GM06990 (cell line): ENCODE measurements around the gene MRPS18A.

Experiments used
- DNase-seq: peaks from one replicate; pipeline ENCODE4 v3.0.0-alpha.2; 2011; ENCODE audit not compliant: insufficient read length; ENCODE audit errors: extremely low read depth
- H3K27me3 ChIP-seq: replicated peaks from 2 replicates; pipeline ENCODE4 v1.6.0; 2011; ENCODE audit warnings: low read length; ENCODE audit not compliant: control insufficient read depth, insufficient read depth
- H3K36me3 ChIP-seq: 2 replicates; pipeline ENCODE4 v1.5.1; 2011; ENCODE audit warnings: low read length; ENCODE audit not compliant: control insufficient read depth, insufficient read depth
- H3K4me3 ChIP-seq: replicated peaks from 2 replicates; pipeline ENCODE4 v1.5.1; 2011; ENCODE audit warnings: low read depth, mild to moderate bottlenecking, control low read depth, low read length
- TF ChIP-seq, protein P1 (sequence below): IDR thresholded peaks from 2 replicates; pipeline ENCODE4 v1.5.1; 2011; ENCODE audit warnings: low read length, control low read depth, mild to moderate bottlenecking, inconsistent platforms; ENCODE audit not compliant: insufficient read depth, poor library complexity, severe bottlenecking

MRPS18A gene

DNA sequence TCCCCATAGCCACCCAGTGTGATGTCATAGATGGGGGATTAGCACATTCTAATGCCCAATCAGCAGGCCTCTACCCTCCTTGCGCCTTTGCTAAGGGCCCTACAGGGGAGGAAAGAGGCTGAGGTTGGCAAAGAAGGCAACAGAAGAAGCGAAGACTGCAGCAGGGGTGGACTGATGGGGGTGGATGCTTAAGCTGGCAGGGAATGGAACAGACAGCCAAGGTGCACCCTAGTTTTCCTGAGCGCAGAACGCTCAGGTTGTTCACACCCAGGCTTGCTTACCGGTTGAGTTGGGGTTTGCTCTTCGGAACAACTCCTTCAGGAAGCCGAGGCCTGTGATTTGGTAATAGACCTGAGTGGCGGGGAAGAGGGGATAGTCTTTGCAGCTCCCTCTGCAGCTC lies 12.7 kb downstream of the MRPS18A start:
- TF ChIP-seq, protein P1, sequence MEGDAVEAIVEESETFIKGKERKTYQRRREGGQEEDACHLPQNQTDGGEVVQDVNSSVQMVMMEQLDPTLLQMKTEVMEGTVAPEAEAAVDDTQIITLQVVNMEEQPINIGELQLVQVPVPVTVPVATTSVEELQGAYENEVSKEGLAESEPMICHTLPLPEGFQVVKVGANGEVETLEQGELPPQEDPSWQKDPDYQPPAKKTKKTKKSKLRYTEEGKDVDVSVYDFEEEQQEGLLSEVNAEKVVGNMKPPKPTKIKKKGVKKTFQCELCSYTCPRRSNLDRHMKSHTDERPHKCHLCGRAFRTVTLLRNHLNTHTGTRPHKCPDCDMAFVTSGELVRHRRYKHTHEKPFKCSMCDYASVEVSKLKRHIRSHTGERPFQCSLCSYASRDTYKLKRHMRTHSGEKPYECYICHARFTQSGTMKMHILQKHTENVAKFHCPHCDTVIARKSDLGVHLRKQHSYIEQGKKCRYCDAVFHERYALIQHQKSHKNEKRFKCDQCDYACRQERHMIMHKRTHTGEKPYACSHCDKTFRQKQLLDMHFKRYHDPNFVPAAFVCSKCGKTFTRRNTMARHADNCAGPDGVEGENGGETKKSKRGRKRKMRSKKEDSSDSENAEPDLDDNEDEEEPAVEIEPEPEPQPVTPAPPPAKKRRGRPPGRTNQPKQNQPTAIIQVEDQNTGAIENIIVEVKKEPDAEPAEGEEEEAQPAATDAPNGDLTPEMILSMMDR, result no peak
- DNase-seq, result no peak
- peaks cover 48% of the 10 kb centered on the region for H3K36me3 ChIP-seq

DNA sequence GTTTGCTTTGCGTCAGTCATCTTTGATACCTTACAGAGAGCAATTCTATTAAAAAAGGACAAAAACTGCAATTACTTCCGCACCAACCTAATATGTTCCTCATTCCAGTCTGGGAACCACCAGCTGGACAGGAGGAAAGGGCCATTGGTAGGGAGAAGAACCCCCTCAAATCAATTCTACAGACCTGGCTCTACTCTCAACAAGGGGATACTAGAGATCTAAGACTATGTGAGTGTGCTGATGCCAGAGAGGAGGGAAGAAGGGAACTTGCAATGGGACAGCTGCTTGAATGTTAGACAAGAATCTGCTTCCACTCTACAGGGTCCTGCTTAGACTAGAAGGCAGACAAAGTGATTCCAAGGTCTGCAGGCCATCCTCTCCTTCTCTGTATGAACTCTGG lies 13.3 kb downstream of the MRPS18A start:
- H3K36me3 ChIP-seq, result peaks cover 46% of the 10 kb centered on the region
- no peak overlapping the region for H3K4me3 ChIP-seq
- no peaks in the 10 kb centered on the region for H3K27me3 ChIP-seq
- TF ChIP-seq, protein P1, result no peak
- DNase-seq, result no peak

More for the DNA sequence above, 12.7 kb downstream of the MRPS18A start:
- H3K27me3 ChIP-seq, result no peaks in the 10 kb centered on the region
- no peak overlapping the region for H3K4me3 ChIP-seq

DNA sequence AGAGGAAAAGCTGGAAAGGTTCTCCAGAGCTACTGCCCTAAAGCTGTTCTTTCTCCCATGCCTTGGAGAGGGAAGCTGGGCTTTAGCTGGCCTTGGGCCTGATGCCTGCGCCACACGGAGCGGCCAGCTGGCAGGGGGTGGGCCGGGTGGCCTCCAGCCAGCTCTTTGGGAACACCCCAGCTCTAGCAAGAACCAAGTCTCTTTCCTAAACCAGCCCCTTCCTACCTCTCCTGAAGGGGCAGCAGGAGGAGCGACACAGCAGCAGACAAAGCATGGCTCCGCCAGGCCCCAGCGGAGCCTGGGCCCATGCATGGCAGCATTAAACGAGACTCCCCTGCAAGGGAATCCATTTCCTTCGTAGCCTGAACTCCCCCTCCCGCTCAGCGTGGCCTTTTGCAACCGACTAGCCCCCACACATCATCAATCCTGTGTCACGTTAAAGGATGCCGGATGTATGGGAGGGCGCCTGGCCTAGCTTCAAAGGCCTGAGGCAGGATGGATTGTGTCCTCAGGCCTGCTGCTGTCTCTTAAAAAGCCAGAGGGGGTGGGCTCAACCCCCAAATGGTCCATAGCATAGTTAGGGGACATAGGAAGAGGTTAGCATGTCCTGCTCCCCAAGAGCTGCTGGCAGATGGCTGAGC lies 14.0 kb downstream of the MRPS18A start:
- no peak for DNase-seq
- Histone ChIP-seq H3K27me3 (no peaks in the 10 kb centered on the region), H3K4me3 (no peak overlapping the region), H3K36me3 (peaks cover 40% of the 10 kb centered on the region)
- TF ChIP-seq, protein P1, result no peak

- DNase-seq, result no peak
- H3K36me3 ChIP-seq, result peaks cover 33% of the 10 kb centered on the region
- TF ChIP-seq, protein P1, result no peak
- no peak overlapping the region for H3K4me3 ChIP-seq
- H3K27me3 ChIP-seq, result no peaks in the 10 kb centered on the region
Measured at GRCh38 chr6:43671801-43672690, 15.5 kb downstream of the MRPS18A start.

DNA sequence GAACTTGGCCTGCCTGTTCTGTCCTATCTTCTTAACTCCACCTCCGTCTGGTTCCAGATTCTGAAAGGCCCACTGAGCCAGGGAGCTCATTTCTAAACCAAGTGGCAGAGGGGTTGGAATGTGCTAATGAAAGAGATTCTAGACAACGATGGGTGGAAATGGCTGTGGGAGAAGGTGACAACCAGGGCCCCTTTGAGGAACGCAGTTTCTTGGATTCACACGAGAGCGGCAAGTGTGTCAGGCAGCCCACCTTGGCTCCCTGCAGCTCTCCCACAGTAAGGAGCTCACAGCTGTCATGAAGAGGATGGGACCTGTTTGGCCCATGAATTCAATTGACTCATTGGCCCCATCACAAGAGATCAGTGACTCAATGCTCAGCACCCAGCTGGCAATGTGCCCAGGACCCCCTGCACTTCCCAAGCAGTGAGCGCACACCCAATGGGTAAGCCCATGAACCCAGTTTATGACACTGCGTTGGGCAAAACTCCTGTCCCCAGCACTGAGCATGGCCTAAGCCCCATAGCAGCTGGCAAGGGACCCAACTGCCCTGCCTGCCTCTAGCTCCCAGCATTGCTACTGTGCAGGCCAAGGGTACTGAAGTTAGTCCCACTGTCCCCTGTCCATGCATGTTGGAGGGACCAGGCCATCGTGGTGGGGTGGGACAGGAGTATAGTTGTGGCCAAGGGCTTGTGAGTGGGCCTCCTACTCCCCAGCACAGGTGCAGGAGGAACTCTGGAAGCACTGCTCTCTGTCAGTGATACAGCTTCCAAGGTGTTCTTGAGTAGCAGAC lies 16.4 kb downstream of the MRPS18A start:
- Histone ChIP-seq H3K36me3 (peaks cover 29% of the 10 kb centered on the region), H3K4me3 (no peak overlapping the region), H3K27me3 (no peaks in the 10 kb centered on the region)
- TF ChIP-seq, protein P1, result no peak
- no peak for DNase-seq
